GM23338 (cell line): Measurements from ENCODE around the gene CBR1. TPM values are rescaled to one million over a fixed set of nuclear protein-coding genes. Genes with fewer than 3 reads are reported as not detected.

Source experiments
- ATAC-seq: fragments of 200-7000 bp; cut with Tn5 transposase; 3 replicates; pipeline ENCODE4 v1.9.1; 2020
- DNase-seq: peaks from one replicate; pipeline ENCODE4 v3.0.0-alpha.2; 2015; ENCODE audit warnings: low spot score
- H2AFZ ChIP-seq: fragments of 200-600 bp; sonication (generic); 2 replicates; pipeline ENCODE4 v1.8.0; 2016; ENCODE audit warnings: antibody characterized with exemption, mild to moderate bottlenecking, moderate library complexity
- H3F3A ChIP-seq: fragments of 200-600 bp; sonication (generic); replicated peaks from 2 replicates; pipeline ENCODE4 v1.8.0; 2017; ENCODE audit warnings: antibody characterized with exemption, mixed run types, low read depth
- H3K27ac ChIP-seq: fragments of 200-600 bp; sonication (generic); 2 replicates; pipeline ENCODE4 v1.6.1; 2016; ENCODE audit warnings: low read depth
- H3K27me3 ChIP-seq: fragments of 200-600 bp; sonication (generic); 2 replicates; pipeline ENCODE4 v1.8.0; 2016; ENCODE audit warnings: mild to moderate bottlenecking, mixed run types, moderate library complexity; ENCODE audit not compliant: insufficient read depth
- H3K36me3 ChIP-seq: fragments of 200-600 bp; sonication (generic); 2 replicates; pipeline ENCODE4 v1.8.0; 2016; ENCODE audit warnings: mild to moderate bottlenecking; ENCODE audit not compliant: insufficient read depth
- H3K4me1 ChIP-seq: fragments of 200-600 bp; sonication (generic); 2 replicates; pipeline ENCODE4 v1.8.0; 2016; ENCODE audit warnings: mild to moderate bottlenecking, moderate library complexity; ENCODE audit not compliant: insufficient read depth
- H3K4me2 ChIP-seq: fragments of 200-600 bp; sonication (generic); 2 replicates; pipeline ENCODE4 v1.7.1; 2017; ENCODE audit warnings: mixed run types
- H3K4me3 ChIP-seq: fragments of 200-600 bp; sonication (generic); 2 replicates; pipeline ENCODE4 v1.6.1; 2016; ENCODE audit warnings: mixed run types
- H3K79me2 ChIP-seq: fragments of 200-600 bp; sonication (generic); replicated peaks from 2 replicates; pipeline ENCODE4 v1.8.0; 2017; ENCODE audit warnings: mild to moderate bottlenecking; ENCODE audit not compliant: insufficient read depth
- H3K9me2 ChIP-seq: fragments of 200-600 bp; sonication (generic); 2 replicates; pipeline ENCODE4 v1.8.0; 2017; ENCODE audit not compliant: insufficient read depth
- H4K20me1 ChIP-seq: fragments of 200-600 bp; sonication (generic); replicated peaks from 2 replicates; pipeline ENCODE4 v1.8.0; 2017; ENCODE audit warnings: mild to moderate bottlenecking; ENCODE audit not compliant: insufficient read depth
- H3K27ac Mint-ChIP-seq: 2 replicates; pipeline ENCODE4 v1.8.0; 2020; ENCODE audit warnings: inconsistent platforms, mild to moderate bottlenecking, moderate library complexity, mixed read lengths
- H3K27me3 Mint-ChIP-seq: 3 replicates; pipeline ENCODE4 v1.8.0; 2022; ENCODE audit warnings: low read depth, mild to moderate bottlenecking, moderate library complexity, mixed read lengths, inconsistent platforms; ENCODE audit not compliant: insufficient read depth, poor library complexity
- H3K36me3 Mint-ChIP-seq: 3 replicates; pipeline ENCODE4 v1.8.0; 2021; ENCODE audit warnings: low read depth, mild to moderate bottlenecking, inconsistent platforms, moderate library complexity, mixed read lengths
- H3K4me1 Mint-ChIP-seq: 3 replicates; pipeline ENCODE4 v1.8.0; 2020; ENCODE audit warnings: mild to moderate bottlenecking, inconsistent platforms, mixed read lengths
- H3K4me3 Mint-ChIP-seq: 3 replicates; pipeline ENCODE4 v1.8.0; 2021; ENCODE audit warnings: moderate library complexity, mild to moderate bottlenecking, inconsistent platforms, mixed read lengths
- H3K9me3 Mint-ChIP-seq: 3 replicates; pipeline ENCODE4 v1.8.0; 2020; ENCODE audit warnings: moderate library complexity, mild to moderate bottlenecking, inconsistent platforms, mixed read lengths
- CREB1 ChIP-seq: fragments of 250-450 bp; sonication (Bioruptor Pico); IDR thresholded peaks from 2 replicates; pipeline ENCODE4 v1.5.0; 2020; ENCODE audit warnings: low read depth, mild to moderate bottlenecking, moderate library complexity
- CTCF ChIP-seq, 2 experiments: fragments of 200-600 bp in 1 of 2; sonication (generic) in 1 of 2; conservative IDR thresholded peaks; 2 replicates each; pipeline versions ENCODE4 v1.5.1 to v1.6.1; 2016 to 2017; ENCODE audit warnings: antibody characterized with exemption in 2 of 2, low read depth in 2 of 2, mild to moderate bottlenecking in 2 of 2, moderate library complexity in 1 of 2
- ETS1 ChIP-seq: IDR thresholded peaks from 2 replicates; pipeline ENCODE4 v1.6.1; 2016; ENCODE audit warnings: antibody characterized with exemption
- EZH2 ChIP-seq: fragments of 200-600 bp; sonication (generic); IDR thresholded peaks from one replicate; pipeline ENCODE4 v1.8.0; 2017; ENCODE audit warnings: antibody characterized with exemption, mild to moderate bottlenecking, low read depth; ENCODE audit not compliant: unreplicated experiment
- EZH2phosphoT487 ChIP-seq: fragments of 200-600 bp; sonication (generic); IDR thresholded peaks from one replicate; pipeline ENCODE4 v1.8.1; 2018; ENCODE audit warnings: antibody characterized with exemption; ENCODE audit not compliant: unreplicated experiment
- JUNB ChIP-seq: IDR thresholded peaks from one replicate; pipeline ENCODE4 v1.6.1; 2016; ENCODE audit warnings: antibody characterized with exemption; ENCODE audit not compliant: unreplicated experiment
- NANOG ChIP-seq: IDR thresholded peaks from 2 replicates; pipeline ENCODE4 v1.6.1; 2016; ENCODE audit warnings: antibody characterized with exemption, borderline replicate concordance
- POLR2AphosphoS5 ChIP-seq: IDR thresholded peaks from 2 replicates; pipeline ENCODE4 v1.6.1; 2016; ENCODE audit warnings: antibody characterized with exemption, low read depth
- STAT1 ChIP-seq: IDR thresholded peaks from one replicate; pipeline ENCODE4 v1.6.1; 2016; ENCODE audit warnings: antibody characterized with exemption; ENCODE audit not compliant: unreplicated experiment
- ZNF114 ChIP-seq: fragments of 250-450 bp; sonication (Bioruptor Pico); IDR thresholded peaks from 2 replicates; pipeline ENCODE4 v1.5.0; 2020; ENCODE audit warnings: mild to moderate bottlenecking, moderate library complexity
- ZNF331 ChIP-seq: fragments of 250-450 bp; sonication (Bioruptor Pico); IDR thresholded peaks from 2 replicates; pipeline ENCODE4 v1.5.0; 2020; ENCODE audit warnings: low read depth, mild to moderate bottlenecking, moderate library complexity
- polyA plus RNA-seq: library from polyadenylated mRNA; unstranded; fragments of >200 nt; fragmentation: Nextera tagmentation; extraction: Ambion mirVana; gene quantifications from 2 replicates; pipeline ENCODE4 v1.2.1, GENCODE V29; 2016
- total RNA-seq: library from RNA; depleted of rRNA; stranded (reverse); fragments of >200 nt; shearing (Covaris generic); gene quantifications from 2 replicates; pipeline ENCODE4 v1.2.3, GENCODE V29; 2014
- TF ChIP-seq, protein P1 (sequence below): fragments of 250-450 bp; sonication (Bioruptor Pico); IDR thresholded peaks from 2 replicates; pipeline ENCODE4 v1.5.0; 2020; ENCODE audit warnings: mild to moderate bottlenecking, moderate library complexity
- TF ChIP-seq, protein P2 (sequence below): IDR thresholded peaks from one replicate; pipeline ENCODE4 v1.6.1; 2018; ENCODE audit warnings: antibody characterized with exemption; ENCODE audit not compliant: unreplicated experiment

CBR1 gene
- total and polyA plus RNA-seq, 2 experiments from 2014 or later = 285 to 487 TPM

- no peak overlapping the region for H3K4me3 ChIP-seq
- TF ChIP-seq, protein P1, sequence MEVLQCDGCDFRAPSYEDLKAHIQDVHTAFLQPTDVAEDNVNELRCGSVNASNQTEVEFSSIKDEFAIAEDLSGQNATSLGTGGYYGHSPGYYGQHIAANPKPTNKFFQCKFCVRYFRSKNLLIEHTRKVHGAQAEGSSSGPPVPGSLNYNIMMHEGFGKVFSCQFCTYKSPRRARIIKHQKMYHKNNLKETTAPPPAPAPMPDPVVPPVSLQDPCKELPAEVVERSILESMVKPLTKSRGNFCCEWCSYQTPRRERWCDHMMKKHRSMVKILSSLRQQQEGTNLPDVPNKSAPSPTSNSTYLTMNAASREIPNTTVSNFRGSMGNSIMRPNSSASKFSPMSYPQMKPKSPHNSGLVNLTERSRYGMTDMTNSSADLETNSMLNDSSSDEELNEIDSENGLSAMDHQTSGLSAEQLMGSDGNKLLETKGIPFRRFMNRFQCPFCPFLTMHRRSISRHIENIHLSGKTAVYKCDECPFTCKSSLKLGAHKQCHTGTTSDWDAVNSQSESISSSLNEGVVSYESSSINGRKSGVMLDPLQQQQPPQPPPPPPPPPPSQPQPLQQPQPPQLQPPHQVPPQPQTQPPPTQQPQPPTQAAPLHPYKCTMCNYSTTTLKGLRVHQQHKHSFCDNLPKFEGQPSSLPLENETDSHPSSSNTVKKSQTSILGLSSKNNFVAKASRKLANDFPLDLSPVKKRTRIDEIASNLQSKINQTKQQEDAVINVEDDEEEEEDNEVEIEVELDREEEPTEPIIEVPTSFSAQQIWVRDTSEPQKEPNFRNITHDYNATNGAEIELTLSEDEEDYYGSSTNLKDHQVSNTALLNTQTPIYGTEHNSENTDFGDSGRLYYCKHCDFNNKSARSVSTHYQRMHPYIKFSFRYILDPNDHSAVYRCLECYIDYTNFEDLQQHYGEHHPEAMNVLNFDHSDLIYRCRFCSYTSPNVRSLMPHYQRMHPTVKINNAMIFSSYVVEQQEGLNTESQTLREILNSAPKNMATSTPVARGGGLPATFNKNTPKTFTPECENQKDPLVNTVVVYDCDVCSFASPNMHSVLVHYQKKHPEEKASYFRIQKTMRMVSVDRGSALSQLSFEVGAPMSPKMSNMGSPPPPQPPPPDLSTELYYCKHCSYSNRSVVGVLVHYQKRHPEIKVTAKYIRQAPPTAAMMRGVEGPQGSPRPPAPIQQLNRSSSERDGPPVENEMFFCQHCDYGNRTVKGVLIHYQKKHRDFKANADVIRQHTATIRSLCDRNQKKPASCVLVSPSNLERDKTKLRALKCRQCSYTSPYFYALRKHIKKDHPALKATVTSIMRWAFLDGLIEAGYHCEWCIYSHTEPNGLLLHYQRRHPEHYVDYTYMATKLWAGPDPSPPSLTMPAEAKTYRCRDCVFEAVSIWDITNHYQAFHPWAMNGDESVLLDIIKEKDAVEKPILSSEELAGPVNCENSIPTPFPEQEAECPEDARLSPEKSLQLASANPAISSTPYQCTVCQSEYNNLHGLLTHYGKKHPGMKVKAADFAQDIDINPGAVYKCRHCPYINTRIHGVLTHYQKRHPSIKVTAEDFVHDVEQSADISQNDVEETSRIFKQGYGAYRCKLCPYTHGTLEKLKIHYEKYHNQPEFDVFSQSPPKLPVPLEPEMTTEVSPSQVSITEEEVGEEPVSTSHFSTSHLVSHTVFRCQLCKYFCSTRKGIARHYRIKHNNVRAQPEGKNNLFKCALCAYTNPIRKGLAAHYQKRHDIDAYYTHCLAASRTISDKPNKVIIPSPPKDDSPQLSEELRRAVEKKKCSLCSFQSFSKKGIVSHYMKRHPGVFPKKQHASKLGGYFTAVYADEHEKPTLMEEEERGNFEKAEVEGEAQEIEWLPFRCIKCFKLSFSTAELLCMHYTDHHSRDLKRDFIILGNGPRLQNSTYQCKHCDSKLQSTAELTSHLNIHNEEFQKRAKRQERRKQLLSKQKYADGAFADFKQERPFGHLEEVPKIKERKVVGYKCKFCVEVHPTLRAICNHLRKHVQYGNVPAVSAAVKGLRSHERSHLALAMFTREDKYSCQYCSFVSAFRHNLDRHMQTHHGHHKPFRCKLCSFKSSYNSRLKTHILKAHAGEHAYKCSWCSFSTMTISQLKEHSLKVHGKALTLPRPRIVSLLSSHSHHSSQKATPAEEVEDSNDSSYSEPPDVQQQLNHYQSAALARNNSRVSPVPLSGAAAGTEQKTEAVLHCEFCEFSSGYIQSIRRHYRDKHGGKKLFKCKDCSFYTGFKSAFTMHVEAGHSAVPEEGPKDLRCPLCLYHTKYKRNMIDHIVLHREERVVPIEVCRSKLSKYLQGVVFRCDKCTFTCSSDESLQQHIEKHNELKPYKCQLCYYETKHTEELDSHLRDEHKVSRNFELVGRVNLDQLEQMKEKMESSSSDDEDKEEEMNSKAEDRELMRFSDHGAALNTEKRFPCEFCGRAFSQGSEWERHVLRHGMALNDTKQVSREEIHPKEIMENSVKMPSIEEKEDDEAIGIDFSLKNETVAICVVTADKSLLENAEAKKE (CRISPR knock-in tag) = no peak
- no peak for TF ChIP-seq STAT1
- TF ChIP-seq CTCF (conservative IDR thresholded peaks at IDR 0.05; ENCODE audit: low read depth in 2 of 2) = no peak
- no peak for TF ChIP-seq JUNB
- TF ChIP-seq EZH2 = no peak
- TF ChIP-seq, protein P2, sequence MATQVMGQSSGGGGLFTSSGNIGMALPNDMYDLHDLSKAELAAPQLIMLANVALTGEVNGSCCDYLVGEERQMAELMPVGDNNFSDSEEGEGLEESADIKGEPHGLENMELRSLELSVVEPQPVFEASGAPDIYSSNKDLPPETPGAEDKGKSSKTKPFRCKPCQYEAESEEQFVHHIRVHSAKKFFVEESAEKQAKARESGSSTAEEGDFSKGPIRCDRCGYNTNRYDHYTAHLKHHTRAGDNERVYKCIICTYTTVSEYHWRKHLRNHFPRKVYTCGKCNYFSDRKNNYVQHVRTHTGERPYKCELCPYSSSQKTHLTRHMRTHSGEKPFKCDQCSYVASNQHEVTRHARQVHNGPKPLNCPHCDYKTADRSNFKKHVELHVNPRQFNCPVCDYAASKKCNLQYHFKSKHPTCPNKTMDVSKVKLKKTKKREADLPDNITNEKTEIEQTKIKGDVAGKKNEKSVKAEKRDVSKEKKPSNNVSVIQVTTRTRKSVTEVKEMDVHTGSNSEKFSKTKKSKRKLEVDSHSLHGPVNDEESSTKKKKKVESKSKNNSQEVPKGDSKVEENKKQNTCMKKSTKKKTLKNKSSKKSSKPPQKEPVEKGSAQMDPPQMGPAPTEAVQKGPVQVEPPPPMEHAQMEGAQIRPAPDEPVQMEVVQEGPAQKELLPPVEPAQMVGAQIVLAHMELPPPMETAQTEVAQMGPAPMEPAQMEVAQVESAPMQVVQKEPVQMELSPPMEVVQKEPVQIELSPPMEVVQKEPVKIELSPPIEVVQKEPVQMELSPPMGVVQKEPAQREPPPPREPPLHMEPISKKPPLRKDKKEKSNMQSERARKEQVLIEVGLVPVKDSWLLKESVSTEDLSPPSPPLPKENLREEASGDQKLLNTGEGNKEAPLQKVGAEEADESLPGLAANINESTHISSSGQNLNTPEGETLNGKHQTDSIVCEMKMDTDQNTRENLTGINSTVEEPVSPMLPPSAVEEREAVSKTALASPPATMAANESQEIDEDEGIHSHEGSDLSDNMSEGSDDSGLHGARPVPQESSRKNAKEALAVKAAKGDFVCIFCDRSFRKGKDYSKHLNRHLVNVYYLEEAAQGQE = no peak
- TF ChIP-seq POLR2AphosphoS5 = no peak
- TF ChIP-seq NANOG = no peak
- no peak for TF ChIP-seq ETS1
- no peak for TF ChIP-seq EZH2phosphoT487
- TF ChIP-seq CREB1 = no peak
- no peak for TF ChIP-seq ZNF114 (CRISPR knock-in tag)
- TF ChIP-seq ZNF331 (CRISPR knock-in tag) = no peak
- Mint-ChIP-seq H3K4me3 (no peak overlapping the region), H3K9me3 (peaks cover 9% of the 10 kb centered on the region), H3K4me1 (peaks cover 14% of the 10 kb centered on the region), H3K27me3 (peaks cover 11% of the 10 kb centered on the region), H3K27ac (no peak overlapping the region), H3K36me3 (peaks cover 16% of the 10 kb centered on the region; the same call in 2 of the 3 replicates)
- H3K27ac ChIP-seq = no peak overlapping the region
- H3K27me3 ChIP-seq = no peaks in the 10 kb centered on the region
- H3K4me2 ChIP-seq = no peak overlapping the region
- H3K36me3 ChIP-seq = no peaks in the 10 kb centered on the region
- H3F3A ChIP-seq = peaks cover 17% of the 10 kb centered on the region; the same call in 1 of the 2 replicates
- peaks cover 4% of the 10 kb centered on the region; the same call in 1 of the 2 replicates for H3K4me1 ChIP-seq
- no peak overlapping the region for H2AFZ ChIP-seq
- H4K20me1 ChIP-seq = no peaks in the 10 kb centered on the region
- H3K9me2 ChIP-seq = no peaks in the 10 kb centered on the region
- ATAC-seq = no peak
- no peak for DNase-seq
- H3K79me2 ChIP-seq = no peaks in the 10 kb centered on the region
Measured at GRCh38 chr21:36117286-36117741, 47.5 kb downstream of the CBR1 start.
